ENCODE results near the gene DNAJA1. TPM values are rescaled to one million over a fixed set of nuclear protein-coding genes. Genes with fewer than 3 reads are reported as not detected.

The DNAJA1 gene
- total and polyA plus RNA-seq, 2 experiments from 2014 or later: 171 to 173 TPM

DNA sequence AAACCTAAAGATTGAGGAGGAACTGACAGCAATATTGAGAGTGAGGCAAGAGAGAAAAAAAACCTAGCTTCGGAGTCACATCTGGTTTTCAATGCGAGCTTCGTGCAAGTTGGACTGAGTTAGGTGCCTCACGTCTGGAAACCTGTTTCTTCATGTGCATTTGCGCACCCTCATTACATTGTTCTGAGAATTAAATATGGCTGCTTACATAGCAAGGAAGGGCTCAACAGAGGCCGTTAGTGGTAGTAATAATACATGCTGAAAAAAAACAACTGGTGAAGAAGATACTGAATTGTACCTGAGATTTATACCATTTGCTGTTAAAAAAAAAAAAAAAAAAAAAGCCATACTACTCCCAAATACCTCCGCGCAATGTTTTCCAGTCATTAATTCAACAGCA is 18.6 kb downstream of the DNAJA1 start:
- H3K4me1 ChIP-seq (ENCODE audit: insufficient read depth): no peaks in the 10 kb centered on the region
- no peaks in the 10 kb centered on the region for H3K36me3 ChIP-seq (replicated peaks; ENCODE audit: insufficient read depth, low read depth)
- H3K79me2 ChIP-seq: no peaks in the 10 kb centered on the region
- no peaks in the 10 kb centered on the region for H4K20me1 ChIP-seq (ENCODE audit: insufficient read depth, poor library complexity, severe bottlenecking)
- H3K27ac ChIP-seq: peak overlapping the region; percentile 89
- H3K9me2 ChIP-seq (replicated peaks; ENCODE audit: insufficient read depth): no peaks in the 10 kb centered on the region
- no peaks in the 10 kb centered on the region for H3K27me3 ChIP-seq
- H3K9me3 ChIP-seq (ENCODE audit: low read depth): no peaks in the 10 kb centered on the region
- 55% methylated on average over 8 of the region's 8 CpGs for WGBS (ENCODE audit: low lambda C conversion rate, missing lambda C conversion rate)
- peak overlapping the region; percentile 7 for H3K4me3 ChIP-seq
- peak overlapping the region; percentile 60 for H2AFZ ChIP-seq
- TF ChIP-seq EZH2 (IDR thresholded peaks at IDR 0.05; ENCODE audit: borderline replicate concordance): no peak
- TF ChIP-seq EZH2phosphoT487 (IDR thresholded peaks at IDR 0.05; ENCODE audit: low read depth, severe bottlenecking, unreplicated experiment): no peak
- TF ChIP-seq, protein P1, sequence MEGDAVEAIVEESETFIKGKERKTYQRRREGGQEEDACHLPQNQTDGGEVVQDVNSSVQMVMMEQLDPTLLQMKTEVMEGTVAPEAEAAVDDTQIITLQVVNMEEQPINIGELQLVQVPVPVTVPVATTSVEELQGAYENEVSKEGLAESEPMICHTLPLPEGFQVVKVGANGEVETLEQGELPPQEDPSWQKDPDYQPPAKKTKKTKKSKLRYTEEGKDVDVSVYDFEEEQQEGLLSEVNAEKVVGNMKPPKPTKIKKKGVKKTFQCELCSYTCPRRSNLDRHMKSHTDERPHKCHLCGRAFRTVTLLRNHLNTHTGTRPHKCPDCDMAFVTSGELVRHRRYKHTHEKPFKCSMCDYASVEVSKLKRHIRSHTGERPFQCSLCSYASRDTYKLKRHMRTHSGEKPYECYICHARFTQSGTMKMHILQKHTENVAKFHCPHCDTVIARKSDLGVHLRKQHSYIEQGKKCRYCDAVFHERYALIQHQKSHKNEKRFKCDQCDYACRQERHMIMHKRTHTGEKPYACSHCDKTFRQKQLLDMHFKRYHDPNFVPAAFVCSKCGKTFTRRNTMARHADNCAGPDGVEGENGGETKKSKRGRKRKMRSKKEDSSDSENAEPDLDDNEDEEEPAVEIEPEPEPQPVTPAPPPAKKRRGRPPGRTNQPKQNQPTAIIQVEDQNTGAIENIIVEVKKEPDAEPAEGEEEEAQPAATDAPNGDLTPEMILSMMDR (IDR thresholded peaks at IDR 0.05; ENCODE audit: poor library complexity): no peak
- DNase-seq (ENCODE audit: low spot score): no peak
- H3K4me2 ChIP-seq: peak overlapping the region; percentile 85

DNA sequence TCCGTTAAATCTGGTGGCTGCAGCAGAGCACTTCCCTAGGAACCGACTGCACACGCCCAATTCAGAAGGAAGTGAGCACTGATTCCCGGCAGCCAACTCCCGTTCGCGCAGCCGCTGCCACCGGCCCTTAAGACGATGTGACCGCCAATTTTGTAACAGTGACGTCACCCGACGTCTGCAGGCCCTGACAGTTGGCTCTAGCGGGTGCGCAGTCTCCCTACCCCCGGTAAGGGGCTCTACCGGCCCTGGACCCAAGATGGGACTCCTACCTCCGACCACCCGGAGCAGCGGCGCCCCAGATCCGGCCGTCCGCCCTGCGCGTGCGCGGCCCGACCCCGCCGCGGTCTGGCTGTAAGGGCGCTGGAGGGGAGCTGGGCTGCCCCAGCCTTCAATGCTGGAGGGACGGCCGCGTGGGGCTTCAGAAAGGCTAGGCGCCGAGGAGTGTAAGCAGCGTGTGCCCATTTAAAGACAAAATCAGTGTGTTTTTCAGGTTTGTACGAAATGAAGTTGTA is 19.1 kb downstream of the DNAJA1 start:
- no peak for TF ChIP-seq EZH2 (IDR thresholded peaks at IDR 0.05; ENCODE audit: borderline replicate concordance)
- TF ChIP-seq EZH2phosphoT487 (IDR thresholded peaks at IDR 0.05; ENCODE audit: low read depth, severe bottlenecking, unreplicated experiment): no peak
- TF ChIP-seq, protein P1 (IDR thresholded peaks at IDR 0.05; ENCODE audit: poor library complexity): no peak
- Histone ChIP-seq H4K20me1 (ENCODE audit: insufficient read depth, poor library complexity, severe bottlenecking) (no peaks in the 10 kb centered on the region), H2AFZ (peak overlapping the region; percentile 60), H3K9me2 (replicated peaks; ENCODE audit: insufficient read depth) (no peaks in the 10 kb centered on the region), H3K4me2 (peak overlapping the region; percentile 85), H3K36me3 (replicated peaks; ENCODE audit: insufficient read depth, low read depth) (no peaks in the 10 kb centered on the region), H3K9me3 (ENCODE audit: low read depth) (no peaks in the 10 kb centered on the region), H3K4me3 (peak overlapping the region; percentile 68), H3K4me1 (ENCODE audit: insufficient read depth) (no peaks in the 10 kb centered on the region), H3K79me2 (no peaks in the 10 kb centered on the region), H3K27ac (peak overlapping the region; percentile 89), H3K27me3 (no peaks in the 10 kb centered on the region)
- under 1% methylated on average over 40 of the region's 41 CpGs for WGBS (ENCODE audit: low lambda C conversion rate, missing lambda C conversion rate)
- DNase-seq (ENCODE audit: low spot score): peak; percentile 91

DNA sequence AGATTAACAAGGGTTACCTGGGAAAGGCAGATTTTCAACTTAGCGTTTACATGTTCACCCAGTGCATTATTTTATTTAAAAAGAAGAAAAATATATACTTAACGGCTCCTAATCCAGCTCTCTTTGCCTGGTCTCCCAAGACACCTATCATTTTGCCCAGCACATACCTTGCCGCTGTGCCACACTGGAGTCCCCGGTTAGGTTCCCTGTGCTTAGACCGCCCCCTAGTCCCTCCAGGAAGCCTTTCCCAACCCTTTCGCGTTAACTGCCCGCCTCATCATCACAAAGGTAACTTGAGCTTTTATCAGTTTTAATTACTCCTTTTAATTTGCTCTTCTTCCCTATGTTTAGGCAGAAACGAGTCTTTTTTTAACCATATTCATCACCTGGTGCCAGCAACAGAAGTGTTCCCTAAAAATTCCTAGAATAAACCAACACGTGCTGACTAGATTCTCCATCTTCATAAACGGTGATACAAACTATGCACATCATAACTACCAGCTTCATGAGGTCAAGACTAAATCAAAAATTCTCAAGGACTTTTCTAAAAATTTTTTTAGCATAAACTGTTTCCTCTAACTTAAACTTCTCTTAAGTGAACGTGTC is 19.7 kb downstream of the DNAJA1 start:
- no peaks in the 10 kb centered on the region for H3K36me3 ChIP-seq (replicated peaks; ENCODE audit: insufficient read depth, low read depth)
- H3K27me3 ChIP-seq: no peaks in the 10 kb centered on the region
- no peaks in the 10 kb centered on the region for H3K9me2 ChIP-seq (replicated peaks; ENCODE audit: insufficient read depth)
- WGBS (ENCODE audit: low lambda C conversion rate, missing lambda C conversion rate): 25% methylated on average over 12 of the region's 12 CpGs
- H3K27ac ChIP-seq: peak overlapping the region; percentile 89
- H3K4me3 ChIP-seq: peak overlapping the region; percentile 68
- no peaks in the 10 kb centered on the region for H3K9me3 ChIP-seq (ENCODE audit: low read depth)
- H3K79me2 ChIP-seq: no peaks in the 10 kb centered on the region
- peak; percentile 57 for DNase-seq (ENCODE audit: low spot score)
- H3K4me2 ChIP-seq: peak overlapping the region; percentile 85
- H2AFZ ChIP-seq: peak overlapping the region; percentile 60
- H4K20me1 ChIP-seq (ENCODE audit: insufficient read depth, poor library complexity, severe bottlenecking): no peaks in the 10 kb centered on the region
- no peaks in the 10 kb centered on the region for H3K4me1 ChIP-seq (ENCODE audit: insufficient read depth)
- TF ChIP-seq EZH2 (IDR thresholded peaks at IDR 0.05; ENCODE audit: borderline replicate concordance) (no peak), EZH2phosphoT487 (IDR thresholded peaks at IDR 0.05; ENCODE audit: low read depth, severe bottlenecking, unreplicated experiment) (no peak)
- TF ChIP-seq, protein P1 (IDR thresholded peaks at IDR 0.05; ENCODE audit: poor library complexity): peak; percentile 41

Data from hepatocyte (in vitro differentiated cells).